Fibroblast of skin of right quadriceps (primary cell): ENCODE results near the gene NQO2.
A peak's percentile ranks its signal among the peaks of the same experiment; 100 is the strongest.
"Not testable (repeated sequence)": the region's sequence is repeated elsewhere in the genome, so short reads cannot be mapped to it uniquely, and the experiment has no call there.

Source experiments
- DNase-seq: peaks from one replicate; pipeline ENCODE4 v3.0.0-alpha.2; 2013

The NQO2 gene

DNA sequence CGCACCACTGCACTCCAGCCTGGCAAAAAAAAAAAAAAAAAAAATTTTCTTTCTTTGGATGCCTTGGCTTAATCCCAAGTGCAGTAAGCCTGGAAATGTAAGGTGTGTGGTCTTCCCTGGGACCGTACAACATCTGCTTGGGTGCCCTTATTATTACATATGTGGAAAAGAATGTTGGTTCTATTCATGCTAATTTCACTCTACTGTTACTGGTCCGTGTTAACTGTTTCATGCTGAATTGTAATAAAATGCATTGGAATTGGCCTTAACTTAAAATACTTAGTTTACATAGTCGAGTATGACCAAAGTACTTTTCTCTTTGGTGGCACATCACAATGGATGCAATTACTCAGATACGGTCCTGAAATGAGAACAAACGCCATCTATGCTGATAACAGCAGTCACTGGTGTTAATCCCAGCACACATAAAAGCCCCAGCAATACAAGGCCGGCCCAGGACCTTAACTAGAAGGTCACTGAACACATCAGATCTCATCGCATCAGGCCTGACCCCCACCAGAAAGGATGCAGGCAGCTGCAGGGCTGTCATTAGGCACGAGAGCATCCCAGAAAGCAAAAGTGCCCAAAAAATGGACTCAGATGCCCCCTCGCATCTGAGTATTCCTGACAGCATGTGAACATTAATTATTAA lies 29.5 kb upstream of the NQO2 start:
- DNase-seq = peak; percentile 23

DNA sequence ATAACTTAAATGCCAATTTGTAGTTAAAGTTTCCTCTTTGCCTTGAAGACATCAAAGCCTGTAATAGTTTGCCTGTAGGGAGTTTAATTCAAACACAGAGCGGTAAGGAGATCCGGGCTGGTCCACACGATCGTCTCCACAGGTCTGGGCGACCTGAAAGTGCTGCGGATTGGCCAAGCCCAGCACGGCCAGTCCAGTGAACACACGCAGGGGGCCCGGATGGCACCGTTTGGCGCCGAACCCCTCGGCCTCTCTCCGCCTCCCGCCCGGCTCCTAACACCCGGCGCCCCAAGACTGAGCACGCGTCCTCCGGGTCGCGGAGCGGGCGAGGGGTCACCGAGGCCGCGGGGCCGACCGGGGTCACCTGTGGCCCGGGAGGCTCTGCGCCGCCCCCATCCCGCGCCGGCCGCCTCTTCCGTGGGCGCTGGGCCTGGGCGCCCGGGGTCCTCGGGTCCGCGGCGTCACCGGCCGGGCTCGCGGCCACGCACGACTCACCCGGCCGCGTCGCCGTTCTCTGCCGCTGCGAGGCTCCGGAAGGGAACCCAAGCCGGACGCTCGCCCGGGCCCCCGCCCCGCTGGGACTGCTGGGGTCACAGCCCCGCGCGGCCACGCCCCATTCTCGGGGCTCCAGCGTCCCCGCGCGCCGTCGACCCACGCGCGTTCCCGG lies 28.8 kb upstream of the NQO2 start:
- peak; percentile 22 for DNase-seq

DNA sequence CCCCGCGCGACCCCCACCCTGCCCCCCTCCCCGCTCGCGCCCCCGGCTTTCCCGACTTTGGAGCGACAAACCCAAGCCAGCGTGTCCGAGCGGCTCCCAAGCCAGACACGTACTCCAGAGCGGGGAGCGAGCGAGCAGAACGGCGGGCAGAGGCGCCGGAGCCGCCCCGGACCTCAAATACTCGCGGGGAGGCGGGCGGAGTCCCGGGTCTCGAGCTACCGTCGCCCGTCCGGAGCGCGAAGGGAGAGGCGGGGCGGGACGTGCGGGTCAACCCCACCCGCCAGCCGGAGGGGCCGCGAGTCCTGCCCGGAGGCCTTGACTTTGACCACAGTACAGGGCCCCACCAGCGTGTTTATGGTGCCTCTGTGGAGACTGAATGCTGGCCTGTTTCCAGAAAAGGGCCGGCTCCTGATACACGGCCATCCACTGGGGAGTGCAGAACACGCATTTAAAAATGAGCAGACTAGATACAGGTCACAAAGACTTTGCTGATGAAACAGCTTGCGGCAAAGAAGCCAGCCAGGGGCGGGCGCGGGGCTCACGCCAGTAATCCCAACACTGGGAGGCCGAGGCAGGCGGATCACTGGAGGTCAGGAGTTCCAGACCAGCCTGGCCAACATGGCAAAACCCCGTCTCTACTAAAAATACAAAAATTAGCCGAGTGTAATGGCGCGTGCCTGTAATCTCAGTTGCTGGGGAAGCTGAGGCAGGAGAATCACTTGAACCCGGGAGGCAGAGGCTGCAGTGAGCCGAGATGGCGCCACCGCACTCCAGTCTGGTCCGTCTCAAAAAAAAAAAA lies 28.1 kb upstream of the NQO2 start, which contains the start of gene SERPINB6:
TSS of gene SERPINB6 (minus strand) at position 148 of the 799 bp plus-strand sequence. CDS start 12,235 bp downstream, outside the sequence.
- DNase-seq = peak; percentile 62

DNA sequence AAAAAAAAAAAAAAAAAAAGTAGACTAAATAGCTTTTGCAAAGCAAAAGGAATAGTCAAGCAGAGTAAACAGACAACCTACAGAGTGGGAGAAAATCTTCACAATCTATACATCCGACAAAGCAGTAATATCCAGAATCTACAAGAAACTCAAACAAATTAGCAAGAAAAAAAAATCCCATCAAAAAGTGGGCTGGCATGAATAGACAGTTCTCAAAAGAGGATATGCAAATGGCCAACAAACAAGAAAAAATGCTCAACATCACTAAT lies 27.5 kb upstream of the NQO2 start:
- DNase-seq = not testable (repeated sequence)

DNA sequence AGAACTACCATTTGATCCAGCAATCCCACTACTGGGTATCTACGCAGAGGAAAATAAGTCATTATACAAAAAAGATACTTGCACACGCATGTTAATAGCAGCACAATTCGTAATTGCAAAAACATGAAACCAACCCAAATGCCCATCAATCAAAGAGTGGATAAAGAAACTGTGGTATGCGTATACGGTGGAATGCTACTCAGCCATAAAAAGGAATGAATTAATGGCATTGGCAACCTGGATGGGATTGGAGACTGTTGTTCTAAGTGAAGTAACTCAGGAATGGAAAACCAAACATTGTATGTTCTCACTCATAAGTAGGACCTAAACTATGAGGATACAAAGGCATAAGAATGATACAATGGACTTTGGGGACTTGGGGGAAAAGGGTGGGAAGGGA lies 27.0 kb upstream of the NQO2 start:
- DNase-seq = not testable (repeated sequence)

DNA sequence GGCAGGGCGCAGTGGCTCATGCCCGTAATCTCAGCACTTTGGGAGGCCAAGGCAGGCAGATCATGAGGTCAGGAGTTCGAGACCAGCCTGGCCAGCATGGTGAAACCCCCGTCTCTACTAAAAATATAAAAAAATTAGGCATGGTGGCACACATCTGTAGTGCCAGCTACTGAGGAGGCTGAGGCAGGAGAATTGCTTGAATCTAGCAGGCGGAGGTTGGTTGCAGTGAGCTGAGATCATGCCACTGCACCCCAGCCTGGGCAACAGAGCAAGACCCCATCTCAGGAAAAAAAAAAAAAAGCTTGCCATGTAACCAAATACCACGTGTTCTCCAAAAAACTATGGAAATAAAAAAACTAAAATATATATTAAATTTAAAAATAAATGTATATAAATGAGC lies 26.5 kb upstream of the NQO2 start:
- not testable (repeated sequence) for DNase-seq

DNA sequence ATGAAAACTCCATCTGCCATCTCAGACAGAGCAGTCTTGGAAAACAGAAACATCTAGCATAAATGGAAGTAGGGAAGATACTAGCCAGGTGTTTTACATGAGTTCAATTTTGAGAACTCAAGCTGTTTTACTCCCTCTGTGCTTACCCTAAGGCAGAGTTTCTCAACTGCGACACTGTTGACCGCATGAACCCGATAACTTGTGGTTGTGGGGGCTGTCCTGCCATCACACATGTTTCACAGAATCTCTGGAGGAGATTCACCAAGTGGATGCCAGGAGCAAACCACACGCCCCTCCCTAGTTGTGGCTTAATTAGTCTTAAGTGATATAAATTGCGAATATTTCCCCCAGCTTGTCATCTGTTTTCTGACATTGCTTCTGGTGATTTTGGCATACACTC lies 26.0 kb upstream of the NQO2 start:
- peak; percentile 79 for DNase-seq

DNA sequence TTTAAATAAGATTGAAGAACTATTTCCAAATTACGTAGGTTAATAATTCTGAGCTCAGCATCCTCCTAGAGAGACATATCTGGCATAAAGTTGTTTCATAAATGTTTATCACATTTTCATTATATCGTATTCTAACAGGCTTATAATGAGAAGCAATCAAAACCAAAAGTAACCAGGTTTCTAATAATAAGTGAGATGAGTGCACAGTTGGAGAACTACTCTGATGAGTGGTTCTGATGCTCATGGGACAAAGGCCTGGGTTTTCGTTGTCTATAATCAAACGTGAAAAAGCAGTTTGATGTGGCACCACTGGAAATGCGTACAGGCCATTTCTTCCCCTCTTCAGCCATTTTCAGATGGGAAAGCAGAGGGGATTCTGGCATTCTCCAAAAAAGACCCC lies 23.6 kb upstream of the NQO2 start:
- no peak for DNase-seq

DNA sequence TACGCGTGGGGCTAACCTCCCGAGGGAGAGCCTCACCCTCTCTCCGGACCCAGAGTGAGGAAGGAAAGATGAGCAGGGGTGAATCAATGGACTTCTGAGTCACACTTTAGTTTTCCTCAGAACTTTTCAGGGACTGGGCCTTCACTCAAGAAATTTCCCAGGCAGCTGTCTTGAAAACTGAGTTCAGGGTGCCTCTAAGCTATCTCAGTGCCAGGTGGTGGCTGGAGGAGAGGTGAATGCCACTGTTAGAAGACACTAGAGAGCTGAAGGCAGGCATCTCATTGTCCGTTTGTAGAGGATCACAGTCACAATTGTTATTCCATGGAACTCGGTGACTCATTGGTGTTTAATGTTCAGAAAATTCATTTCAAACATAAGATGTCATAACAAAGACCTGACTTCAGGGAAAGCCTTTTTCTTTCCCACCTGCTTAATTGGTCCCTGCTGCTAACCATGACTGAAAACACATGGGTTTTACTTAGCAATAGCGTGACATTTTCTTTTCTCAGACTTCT lies 23.1 kb upstream of the NQO2 start:
- DNase-seq = peak; percentile 86

DNA sequence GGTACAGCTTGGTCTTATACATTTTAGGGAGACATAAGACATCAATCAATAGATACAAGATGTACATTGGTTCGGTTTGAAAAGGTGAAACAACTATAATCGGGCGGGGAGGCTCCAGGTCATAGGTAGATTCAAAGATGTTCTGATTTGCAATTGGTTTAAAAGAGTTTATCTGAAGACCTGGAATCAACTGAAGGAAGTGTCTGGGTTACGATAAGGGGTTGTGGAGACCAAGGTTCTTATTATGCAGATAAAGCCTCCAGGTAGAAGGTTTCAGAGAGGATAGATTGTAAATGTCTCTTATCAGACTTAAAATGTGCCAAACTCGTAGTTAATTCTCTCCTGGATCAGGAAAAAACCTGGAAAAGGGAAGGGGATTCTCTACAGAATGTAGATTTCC lies 22.4 kb upstream of the NQO2 start:
- no peak for DNase-seq

DNA sequence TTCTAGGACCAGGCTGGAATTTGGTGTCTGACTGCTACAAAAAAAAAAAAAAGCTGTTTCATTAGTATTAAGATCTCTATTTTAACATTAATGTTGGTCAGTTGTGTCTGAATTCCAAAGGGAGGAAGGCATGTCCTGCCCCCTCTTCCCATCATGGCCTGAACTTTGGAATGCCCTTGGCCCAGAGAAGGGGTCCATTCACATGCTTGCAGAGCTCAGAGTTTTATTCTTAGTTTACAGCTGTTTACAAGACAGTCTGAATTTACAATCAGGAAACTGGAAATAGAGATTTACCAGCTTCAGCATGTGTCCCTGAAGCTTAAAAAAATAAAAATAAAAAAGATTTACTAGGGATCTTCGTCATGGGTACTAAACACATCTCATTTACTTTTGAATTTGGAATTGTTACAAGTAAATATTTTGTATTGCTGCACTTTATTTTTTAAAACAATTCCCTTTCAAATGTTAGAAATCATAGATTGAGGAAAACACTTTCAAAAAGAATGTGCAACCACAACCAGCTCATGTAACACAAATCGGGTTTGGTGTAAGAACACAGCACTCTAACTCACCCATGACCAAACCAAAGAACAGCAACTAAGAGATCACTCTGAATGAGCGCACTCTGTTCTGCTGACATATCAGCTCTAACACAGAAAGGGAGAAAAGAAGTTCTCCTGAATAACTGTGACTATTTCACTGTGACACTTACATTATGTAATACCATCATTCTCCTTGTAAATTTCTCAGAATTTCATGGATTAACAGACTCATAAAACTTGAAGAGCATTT lies 21.7 kb upstream of the NQO2 start:
- DNase-seq = no peak

DNA sequence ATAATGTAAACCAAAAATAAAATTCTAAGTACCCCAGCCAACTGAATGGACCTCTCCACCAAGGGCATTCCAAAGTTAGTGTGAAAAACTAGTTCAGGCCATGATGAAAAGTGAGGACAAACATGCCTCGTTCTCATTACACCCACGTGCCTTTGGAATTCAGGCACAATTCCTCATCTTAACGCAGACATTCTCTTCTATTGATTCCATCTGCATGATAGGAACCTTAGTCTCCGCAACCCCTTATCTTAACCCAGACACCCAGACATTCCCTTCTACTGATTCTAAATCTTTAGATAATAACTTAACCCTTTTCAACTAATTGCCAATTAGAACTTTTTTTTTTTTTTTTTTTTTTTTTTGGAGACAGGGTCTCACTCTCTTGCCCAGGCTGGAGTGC lies 20.8 kb upstream of the NQO2 start:
- DNase-seq = peak; percentile 23

DNA sequence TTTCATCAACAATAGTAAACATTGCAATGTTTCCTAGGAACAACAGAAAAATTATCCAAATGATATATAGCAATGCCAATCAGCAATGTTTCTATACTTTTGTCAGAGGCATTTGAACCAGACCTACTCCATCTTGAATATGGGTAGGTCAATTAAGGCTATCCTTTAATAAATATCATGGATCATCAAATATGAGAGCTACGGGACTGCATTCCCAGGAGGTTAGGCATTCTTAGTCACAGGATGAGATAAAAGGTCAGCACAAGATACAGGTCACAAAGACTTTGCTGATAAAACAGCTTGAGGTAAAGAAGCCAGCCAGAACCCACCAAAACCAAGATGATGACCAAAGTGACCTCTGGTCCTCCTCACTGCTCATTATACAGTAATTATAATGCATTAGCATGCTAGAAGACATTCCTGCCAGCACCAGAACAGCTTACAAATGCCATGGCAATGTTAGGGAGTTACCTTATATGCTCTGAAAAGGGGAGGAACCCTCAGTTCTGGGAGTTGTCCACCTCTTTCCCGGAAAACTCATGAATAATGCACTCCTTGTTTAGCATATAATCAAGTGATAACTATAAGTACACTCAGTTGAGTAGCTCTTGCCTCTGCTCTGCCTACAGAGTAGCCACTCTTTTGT lies 19.8 kb upstream of the NQO2 start:
- DNase-seq = peak; percentile 20

DNA sequence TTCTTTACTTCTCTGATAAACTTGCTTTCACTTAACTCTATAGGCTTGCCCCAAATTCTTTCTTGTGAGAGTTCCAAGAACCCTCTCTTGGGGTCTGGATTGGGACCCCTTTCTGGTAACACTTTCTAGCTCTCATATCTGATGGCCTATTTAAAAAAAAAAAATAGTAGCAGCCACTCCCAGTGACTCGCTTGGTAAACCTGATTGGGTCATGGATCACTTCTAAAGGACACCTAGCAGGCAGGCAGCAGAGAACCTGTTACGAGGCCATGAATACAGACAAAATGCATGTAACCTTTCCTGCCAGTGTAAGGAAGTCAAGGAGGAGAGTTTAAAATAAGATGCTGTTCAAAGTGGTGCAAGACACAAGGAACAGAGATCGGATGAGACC lies 19.2 kb upstream of the NQO2 start:
- DNase-seq = no peak

DNA sequence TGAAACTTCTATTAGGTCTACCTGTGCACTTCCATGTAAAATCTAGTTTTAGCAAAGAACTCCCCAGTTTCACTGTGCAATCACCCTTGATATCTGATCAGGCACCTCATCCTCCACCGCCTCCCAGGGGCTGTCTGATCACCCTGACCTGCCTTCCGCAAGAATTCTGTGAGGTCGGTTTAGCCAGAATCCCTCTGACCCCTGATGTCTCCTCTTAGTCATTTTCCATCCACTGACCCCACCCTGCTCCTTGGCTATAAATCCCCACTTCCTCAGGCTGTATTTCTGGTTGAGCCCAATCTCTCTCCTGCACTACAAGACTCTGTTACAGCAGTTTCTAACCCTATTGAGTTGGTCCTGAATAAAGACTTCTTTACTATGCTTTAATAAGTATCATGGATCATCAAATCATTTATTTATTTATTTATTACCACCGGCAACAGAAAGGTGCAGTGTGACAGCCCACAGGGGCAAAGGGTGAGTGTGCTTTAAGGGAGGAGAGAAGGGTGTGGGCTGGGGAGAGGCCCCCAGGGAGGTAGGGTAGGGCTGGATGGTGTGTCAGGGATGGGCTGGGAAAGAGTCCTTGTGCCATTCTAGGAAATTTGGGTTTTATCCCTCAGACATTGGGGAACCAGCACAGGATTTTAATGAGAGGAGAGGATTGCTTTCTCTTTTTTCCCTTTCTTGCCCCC lies 17.1 kb upstream of the NQO2 start:
- no peak for DNase-seq

DNA sequence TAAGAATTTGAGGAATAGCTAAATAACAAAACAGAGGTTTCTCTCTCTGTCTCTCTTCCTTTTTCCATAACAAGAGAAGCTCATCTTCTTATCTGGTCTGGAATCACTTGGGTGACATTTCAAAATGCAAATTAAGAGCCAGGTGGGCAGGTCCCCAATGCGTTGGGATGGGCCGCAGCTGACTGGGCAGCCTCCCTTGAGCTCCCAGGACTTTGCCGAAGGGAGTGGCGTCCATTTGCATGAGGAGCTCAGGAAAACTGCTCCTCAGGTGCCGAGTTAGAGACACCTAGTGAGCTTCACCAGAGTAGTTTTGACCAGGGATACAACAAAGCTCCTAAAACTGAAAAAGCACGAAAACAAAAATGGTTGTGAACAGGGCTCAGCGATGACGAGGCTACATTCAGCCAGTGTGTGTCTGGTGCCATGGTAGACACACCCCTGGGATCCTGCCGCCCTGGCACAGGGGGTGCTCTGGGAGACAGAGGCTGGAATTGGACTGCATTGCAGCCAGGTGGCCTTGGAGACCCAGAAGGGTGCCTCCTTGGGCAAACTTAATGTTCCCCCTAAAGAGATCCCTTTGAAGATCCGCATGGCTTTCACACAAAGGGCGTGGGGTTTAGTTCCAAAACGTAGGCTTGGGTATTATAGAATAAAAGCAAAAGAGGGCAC lies 14.8 kb upstream of the NQO2 start:
- no peak for DNase-seq

DNA sequence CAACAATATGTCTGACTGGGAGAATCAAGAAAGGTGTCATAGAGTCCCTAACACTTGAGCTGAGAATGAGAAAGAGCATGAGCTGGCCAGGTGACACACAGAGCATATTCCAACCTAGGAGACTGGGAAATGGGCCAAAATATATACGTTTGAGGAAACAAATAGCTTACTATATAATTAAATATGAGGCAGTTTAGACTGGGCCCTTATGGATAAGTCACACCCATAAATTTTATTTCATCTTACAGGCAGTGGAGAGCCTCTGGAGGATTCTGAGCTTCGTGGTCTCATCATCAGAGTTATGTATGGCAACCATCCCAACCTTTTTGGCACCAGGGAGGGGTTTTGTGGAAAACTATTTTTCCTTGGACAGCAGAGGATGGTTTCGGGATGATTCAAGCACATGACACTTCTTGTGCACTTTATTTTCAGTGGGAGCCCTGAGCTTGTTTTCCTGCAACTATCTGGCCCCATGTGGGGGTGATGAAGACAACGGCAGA lies 12.9 kb upstream of the NQO2 start:
- DNase-seq = peak; percentile 99

DNA sequence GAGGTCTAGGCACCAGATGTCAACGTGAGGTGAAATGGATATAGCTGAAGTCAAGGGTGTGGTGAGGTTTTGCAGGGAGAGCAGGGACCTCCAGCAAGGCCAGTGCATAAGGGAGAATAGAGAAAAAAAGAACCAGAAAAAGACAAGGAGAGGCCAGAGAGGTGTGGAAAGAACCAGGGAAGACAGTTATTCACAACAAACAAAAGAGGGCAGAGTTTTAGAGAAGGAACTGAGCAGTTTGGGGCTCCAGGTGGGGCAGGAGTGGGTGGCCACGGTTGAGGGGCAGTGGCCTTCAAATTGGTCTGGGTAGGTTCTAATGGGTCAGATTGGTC lies 11.6 kb upstream of the NQO2 start:
- DNase-seq = no peak

DNA sequence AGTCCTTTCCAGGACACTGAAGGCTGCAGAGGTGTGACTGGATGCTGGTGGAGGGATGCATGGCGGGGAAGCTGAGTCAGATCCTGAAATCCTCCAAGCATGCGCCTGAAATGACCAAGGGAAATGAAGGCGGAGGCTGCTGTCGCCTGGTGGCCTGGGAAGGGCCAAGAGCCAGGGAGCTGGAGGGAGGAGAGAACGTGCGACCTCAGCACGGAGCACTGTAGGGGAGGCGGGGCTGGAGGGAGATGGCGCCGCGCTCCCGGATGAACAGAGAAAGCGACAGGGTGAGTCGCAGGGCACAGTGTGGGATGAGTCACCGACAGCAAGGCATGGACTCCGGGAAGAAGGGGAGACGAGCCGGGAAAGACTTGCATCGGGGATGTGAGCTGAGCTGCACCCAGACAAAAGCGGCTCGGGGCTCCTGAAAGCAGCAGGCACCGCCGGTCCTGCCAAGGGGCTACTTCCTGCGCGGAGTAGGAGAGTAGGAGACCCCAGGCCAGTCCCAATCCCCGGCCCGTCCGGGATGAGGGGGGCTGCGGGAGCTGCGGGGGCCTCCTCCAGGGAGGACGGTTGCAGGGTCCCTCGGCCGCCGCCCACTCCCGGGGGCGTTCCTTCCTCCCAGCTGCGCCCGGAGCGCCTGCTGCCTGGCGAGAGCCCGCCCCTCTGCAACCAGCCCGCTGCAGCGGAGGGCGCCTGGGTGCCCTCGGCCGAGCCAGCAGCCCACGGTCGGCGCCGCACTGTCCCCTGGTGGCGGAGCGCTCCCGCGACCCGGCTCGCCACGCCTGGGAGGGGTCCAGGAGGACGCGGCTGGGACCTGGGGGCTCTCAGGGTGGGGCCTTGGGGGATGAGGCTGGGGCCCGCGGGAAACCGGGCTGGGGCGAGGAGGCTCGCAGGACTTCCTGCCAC lies 11.0 kb upstream of the NQO2 start:
- peak; percentile 97 for DNase-seq
